GM21737 (cell line): Measurements from ENCODE around the gene FHIP1A.
"Not testable (repeated sequence)": the region's sequence is repeated elsewhere in the genome, so short reads cannot be mapped to it uniquely, and the experiment has no call there.

Source experiments
- ATAC-seq: cut with Tn5 transposase; IDR thresholded peaks from one replicate; pipeline ENCODE4 v1.9.1; 2021; ENCODE audit warnings: mild to moderate bottlenecking, moderate library complexity; ENCODE audit not compliant: unreplicated experiment

Gene FHIP1A

DNA sequence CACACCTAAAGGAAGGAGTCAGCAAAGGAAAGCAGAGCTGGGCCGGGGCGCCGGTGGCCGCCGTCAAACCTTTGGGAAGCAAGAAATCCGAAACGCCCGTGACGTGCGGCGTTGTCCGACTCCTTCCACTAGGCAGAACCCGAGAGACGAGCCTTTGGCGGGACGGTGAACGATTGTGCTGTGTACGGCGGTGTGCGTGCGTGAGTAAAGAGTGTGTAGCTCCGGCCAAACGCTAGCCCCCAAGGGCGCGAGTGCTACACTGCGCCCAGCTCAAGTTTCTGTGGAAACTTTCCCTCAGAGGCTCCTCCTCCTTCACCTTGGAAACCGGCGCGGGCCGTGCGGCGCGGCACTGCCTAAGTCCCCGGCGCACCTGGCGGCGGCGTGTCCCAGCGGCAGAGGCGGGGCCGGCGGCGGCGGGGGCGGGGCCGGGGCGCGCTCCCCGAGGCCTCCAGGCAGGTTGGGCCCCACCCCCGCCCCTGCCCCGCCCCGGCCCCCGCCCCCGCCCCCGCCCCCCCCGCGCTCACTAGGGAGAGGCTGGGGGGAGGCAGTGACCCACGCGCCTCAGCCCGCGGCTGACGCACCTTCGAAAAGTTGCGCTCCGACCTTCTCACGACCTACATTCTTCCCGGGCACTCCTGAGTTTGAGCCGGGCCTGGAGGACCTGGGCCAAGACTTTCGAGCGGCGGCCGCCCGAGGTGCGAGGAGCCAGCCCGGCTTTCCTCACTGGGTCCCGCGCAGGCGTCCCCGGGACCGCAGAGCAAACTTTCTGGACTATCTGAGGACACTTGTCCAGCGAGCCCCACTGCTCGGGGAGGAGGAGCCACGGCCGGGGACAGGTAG is at the start of gene FHIP1A:
FHIP1A (plus strand) TSS at position 547 of the 840 bp plus-strand sequence. CDS start 157,084 bp downstream, outside the sequence.
- ATAC-seq, result peak; percentile 88

DNA sequence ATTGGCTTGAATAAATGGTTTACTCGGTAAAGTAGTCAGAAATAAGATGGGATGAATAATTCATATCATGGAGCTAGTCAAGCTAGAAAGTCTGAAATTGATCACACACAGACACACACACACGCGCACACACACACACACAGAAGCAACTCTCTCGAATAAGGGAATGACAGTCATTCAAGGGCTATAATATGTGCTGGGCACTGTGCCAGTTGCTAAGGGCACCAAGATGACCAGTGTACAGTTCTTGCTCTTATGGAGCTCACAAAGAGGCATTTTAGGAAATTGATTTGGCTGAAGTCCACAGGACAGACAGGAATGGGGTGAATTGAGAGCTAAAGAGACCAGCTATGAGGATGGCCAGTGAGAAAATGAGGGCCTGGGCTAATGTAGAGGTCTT is 49.4 kb upstream of the FHIP1A start:
- no peak for ATAC-seq

- ATAC-seq, result no peak
These were observed 47.9 kb upstream of the FHIP1A start for GRCh38 chr4:151361126-151361525.

DNA sequence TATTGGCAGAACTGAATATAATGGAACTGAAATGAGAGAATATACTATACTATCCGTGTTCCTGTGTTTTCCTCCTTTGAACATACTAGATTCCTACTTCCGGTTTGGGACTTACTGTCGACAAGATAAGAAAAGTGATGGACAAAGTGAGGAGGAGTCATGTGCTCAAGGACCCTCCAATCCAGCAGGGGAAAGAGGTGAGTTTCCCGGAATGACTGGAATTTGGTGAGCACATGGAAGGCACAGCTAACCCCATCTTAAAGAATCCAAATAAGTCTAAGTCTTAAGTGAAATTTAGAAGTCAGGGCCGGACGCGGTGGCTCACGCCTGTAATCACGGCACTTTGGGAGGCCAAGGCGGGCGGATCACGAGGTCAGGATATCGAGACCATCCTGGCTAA is 47.0 kb upstream of the FHIP1A start:
- no peak for ATAC-seq

DNA sequence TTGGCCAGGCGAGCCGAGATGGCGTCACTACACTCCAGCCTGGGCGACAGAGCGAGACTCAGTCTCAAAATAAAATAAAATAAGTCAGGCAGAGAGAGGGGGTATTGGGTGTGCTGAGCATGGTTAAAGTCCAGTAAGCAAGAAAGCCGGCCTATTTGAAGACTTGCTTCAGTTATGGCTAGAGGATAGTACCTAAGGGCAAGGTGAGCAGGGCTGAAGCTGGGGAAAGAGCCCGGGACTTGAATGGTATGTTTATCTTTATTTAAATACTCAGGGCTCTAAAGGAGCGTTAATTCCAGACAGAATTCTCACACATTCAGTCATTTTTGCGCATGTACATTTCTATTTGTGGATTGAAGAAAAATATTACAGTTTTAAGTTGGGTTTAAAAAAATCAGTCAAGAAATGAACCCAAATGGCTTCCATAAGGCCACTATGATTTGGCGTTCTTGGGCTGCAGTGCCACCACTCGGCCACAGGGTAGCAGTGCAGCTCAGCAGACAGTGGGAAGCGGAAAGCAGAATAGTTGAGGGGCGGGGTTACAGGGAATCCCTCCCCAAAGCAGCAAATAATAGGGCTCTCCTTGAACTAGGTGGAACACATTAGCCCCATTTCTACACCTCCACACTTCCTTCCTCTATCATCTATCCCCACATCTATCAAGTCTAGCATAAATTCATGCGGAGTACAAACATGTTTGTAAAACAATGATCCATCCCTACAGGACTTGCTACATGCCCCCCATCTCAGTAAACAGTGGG is 46.4 kb upstream of the FHIP1A start:
- ATAC-seq, result peak; percentile 96

DNA sequence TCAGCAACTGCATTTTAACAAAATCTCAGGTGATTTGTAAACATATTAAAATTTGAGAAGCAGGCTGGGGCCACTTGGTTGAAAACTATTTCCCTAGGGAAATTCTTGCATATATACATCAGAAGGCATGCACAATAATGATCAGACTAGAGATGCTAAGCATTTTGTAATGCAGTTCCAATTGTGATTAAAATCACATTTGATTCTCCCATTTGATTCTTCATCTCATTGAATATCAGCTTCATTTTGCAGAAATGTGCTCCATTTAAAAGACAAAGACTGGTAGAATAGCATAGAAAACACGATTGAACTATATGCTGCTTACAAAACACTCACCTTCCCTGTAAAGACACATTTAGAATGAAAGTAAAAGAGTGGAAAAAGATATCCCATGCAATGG is 32.4 kb upstream of the FHIP1A start:
- ATAC-seq, result no peak

GRCh38 chr4:151389311-151389710 is 19.7 kb upstream of the FHIP1A start:
- ATAC-seq, result no peak

DNA sequence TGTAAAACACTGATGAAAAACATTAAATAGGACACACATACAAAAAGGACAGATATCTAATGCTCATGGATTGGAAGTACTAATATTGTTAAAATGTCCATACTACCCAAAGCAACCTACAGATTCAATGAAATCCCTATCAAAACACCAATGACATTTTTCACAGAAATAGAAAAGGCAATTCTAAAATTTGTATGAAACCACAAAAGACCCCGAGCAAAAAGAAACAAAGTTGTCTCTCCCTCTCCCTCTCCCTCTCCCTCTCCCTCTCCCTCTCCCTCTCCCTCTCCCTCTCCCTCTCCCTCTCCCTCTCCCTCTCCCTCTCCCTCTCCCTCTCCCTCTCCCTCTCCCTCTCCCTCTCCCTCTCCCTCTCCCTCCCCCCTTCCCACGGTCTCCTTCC is 19.2 kb upstream of the FHIP1A start:
- not testable (repeated sequence) for ATAC-seq

GRCh38 chr4:151395873-151396272 is 13.1 kb upstream of the FHIP1A start:
- no peak for ATAC-seq

DNA sequence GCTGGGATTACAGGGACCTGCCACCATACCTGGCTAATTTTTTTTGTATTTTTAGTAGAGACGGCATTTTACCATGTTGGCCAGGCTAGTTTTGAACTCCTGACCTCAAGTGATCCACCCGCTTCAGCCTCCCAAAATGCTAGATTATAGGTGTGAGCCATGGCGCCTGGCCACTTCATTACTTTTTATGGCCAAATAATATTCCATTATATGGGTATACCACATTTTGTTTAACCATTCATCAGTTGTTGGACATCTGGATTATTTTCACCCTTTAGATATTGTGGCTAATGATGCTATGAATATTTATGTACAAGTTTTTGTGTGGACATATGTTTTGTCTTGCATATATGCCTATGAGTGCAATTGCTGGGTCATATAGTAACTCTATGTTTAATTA is 8.6 kb upstream of the FHIP1A start:
- ATAC-seq, result no peak

DNA sequence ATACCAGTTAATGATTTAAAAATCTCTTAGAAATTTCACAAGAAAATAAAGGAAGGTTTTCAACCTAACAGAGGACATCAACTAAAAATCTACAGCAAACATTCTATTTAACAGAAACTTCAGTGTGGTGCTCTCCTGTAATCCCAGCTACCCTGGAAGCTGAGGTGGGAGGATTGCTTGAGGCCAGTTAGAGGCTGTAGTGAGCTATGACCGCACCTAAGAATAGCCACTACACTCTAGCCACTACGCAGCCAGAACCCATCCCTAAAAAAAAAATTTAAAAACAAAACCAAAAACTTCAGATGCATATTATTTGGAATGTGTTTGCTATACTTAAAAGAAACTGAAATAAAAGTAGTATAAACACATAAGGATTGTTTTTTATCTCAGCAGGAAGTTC is 7.2 kb upstream of the FHIP1A start:
- no peak for ATAC-seq

DNA sequence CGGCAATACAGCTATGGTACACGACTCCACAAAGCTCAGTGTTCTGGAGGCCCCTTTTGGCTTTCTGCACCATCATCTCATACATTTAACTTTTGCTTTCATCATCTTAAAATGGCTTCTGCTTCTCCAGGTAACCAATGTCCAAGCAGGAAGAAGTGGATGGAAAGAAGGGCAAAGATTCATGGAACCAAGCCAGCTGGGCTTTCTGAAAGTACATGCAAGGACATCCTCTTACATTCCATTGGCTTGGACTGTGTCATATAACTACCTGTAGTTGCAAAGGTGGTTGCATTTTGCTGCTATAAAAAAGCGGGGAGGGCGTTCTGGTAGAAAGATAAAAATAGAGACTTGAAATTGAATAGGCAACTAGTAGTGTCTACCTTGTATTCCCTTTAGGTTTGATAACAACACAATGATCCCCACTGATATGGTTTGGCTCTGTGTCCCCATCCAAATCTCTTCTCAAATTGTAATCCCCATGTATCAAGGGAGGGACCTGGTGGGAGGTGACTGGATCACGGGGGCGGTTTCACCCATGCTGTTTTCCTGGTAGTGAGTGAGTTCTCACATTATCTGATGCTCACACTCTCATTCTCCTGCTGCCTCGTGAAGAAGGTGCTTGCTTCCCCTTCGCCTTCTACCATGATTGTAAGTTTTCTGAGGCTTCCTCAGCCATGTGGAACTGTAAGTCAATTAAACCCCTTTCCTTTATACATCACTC is 6.7 kb upstream of the FHIP1A start:
- ATAC-seq, result no peak

- no peak for ATAC-seq
These were observed 5.3 kb upstream of the FHIP1A start for GRCh38 chr4:151403656-151404055.

- not testable (repeated sequence) for ATAC-seq
These were observed 4.2 kb upstream of the FHIP1A start for GRCh38 chr4:151404802-151405201.

GRCh38 chr4:151407018-151407417 is 2.0 kb upstream of the FHIP1A start:
- ATAC-seq, result no peak

DNA sequence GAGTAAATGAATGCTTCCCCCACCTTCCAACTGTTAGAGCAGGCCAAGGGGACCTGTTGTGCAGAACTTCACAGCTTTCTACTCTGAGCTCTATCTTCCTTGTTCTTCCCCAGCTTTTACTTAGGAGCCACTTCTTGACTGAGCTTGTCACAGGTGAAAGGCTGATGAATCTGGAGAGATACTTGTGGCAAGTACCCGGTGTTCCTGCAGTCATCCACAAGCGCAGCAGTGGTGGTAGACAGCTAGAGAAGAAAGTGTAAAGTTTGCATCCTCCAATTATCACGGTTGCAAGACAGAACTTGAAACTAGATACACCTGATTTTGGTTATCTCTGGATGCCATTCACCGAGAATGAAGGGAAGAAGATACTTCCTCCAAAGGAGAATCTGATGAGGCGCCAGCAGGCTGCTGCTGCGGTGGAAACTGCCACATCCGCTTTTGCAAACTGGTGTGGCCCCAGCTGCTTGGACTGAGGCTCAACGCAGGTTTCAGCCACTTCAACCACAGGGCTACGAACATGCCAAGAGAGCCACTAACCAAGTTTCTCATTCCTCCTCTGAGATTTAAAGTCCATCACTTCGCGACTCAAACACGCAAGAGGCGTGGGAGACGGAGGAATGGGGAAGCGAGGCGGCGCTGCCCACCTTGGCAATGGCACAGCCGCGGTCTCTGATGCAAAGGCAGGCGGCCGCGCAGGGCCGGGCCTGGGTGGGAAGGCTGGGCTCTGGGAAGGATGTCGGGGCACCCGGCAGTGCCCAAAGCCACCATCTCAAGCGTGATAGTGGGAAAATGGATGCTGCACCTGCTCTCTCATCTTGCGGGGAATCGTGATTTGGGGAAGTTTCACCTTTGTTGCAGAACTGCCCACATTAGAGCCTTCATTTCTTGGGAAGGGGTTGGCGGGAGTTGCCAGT is 1.3 kb upstream of the FHIP1A start:
- ATAC-seq, result peak; percentile 75

DNA sequence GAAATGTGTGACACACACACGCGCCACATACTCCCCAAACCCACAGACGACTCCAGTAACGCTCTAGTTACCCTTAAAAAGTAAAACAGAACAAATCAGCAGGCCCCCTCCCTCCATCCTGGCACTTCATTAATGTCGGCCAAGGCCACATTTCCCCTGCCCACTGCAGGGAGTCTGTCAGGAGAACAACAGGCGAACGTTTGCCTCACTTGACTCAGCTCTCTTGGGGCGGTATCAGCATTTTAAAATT is 671 bp upstream of the FHIP1A start:
- no peak for ATAC-seq

- no peak for ATAC-seq
These were observed 716 bp downstream of the FHIP1A start for GRCh38 chr4:151409470-151410313.

- no peak for ATAC-seq
These were observed 7.0 kb downstream of the FHIP1A start for GRCh38 chr4:151415978-151416377.

DNA sequence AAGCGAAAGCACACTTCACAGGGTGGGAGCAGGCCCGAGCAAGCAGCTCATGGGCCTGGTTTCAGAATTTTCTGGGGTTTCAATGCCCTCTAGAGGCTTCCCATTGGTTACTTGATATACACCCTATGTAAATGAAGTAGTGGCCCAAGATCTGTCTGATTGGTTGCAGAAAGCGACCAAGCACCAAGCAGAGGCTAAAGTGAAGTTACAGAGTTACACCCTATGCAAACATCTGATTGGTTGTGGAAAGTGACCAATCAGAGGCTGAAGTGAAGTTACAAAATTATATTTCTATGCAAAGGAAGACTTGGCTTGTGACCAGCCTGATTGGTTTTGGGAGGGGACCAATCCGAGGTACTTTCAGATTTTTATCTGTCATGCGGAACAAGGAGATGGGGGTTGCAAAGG is 8.2 kb downstream of the FHIP1A start:
- no peak for ATAC-seq
